ENCODE data around the gene AOAH.
A peak's percentile ranks its signal among the peaks of the same experiment; 100 is the strongest.

The AOAH gene

DNA sequence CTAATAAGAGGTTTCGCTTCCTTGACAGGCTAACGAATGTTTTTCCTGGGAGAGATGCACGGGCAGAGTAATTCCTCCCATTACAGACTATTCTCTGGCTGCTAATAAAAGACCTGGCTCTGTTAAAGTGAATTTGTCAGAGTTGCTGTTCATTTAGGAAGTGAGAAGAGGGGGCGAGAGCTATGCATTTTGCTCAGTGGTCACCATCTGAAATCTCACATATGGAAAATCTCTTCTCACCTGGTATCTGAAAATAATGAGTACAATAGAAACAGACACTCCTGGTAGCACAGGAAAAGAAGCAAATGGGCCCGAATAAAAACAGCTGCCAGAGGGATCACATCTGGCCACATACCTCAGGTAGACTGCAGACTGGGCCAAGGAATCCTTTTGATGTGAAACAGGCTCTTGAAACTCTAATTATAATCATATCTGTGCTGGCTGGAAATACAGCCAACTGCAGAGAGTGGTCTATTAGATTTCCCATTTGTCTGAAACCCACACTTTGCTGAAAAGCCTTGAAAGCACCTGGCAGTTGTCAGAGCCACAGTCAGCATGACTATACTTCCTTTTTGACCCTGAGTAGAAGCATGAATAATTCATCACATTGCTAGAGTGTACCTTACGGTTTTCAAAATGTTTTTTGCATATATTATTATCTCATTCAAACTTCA is 33.6 kb downstream of the AOAH start:
- no peak for DNase-seq

GRCh38 chr7:36690041-36690440 is 34.3 kb downstream of the AOAH start:
- DNase-seq = no peak

DNA sequence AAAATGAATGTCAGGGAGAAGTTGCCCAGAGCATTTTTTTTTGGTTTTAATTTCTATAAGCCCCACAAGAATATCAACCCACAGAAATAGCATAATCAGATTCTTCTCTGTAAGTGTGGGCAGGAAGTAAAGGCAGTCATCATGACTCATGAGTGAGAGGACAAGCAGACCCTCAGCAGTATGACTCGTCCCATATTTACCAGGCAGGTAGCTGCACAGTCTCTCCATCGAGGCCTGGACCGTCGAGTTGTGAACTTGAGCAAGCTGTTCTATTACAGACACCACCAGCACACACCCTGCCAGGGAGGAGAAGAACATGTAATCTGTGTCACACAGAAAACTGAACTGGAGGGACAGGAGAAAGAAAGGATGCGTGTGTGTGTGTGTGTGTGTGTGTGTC is 37.8 kb downstream of the AOAH start:
- no peak for DNase-seq

DNA sequence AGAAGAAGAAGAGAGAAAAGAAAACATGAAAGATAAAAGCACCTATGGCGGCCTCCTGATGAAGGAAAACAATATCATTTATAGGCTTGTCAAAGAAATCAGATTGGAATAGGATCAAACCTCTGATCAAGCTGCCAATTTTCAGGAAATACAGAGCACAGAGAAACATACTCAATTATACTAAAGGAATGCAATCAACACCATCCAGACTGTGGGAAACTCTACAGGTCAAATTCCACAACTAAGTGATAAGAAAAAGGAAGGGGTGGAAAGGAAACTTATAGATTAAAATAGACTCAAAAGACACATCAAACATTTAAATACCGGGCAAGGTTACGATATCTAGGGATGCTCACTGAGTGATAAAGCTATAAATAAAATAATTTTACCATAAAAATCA is 39.3 kb downstream of the AOAH start:
- DNase-seq = no peak

- no peak for DNase-seq
Observed at GRCh38 chr7:36683695-36684357, 40.5 kb downstream of the AOAH start.

GRCh38 chr7:36683111-36683510 is 41.2 kb downstream of the AOAH start:
- DNase-seq = no peak

DNA sequence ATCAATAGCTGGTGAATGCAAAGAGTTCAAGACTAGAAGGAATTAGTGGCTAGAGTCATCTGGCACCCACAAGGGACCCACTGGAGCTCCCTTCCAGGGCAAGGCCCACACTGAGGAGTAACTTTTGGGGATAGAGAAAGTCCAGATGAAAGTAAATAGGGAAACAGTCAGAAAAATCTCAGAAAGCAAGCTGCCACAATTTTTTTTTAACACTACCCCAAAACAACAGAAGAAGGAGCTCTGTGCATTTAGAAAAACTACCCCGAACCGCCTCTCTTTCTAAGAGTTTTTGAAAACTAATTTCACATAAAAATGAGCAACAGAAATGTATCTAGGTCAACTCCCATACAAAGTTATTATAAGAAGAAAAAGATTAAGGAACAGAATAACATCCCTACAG is 42.2 kb downstream of the AOAH start:
- DNase-seq = no peak

GRCh38 chr7:36677769-36678437 is 46.4 kb downstream of the AOAH start:
- DNase-seq = no peak

DNA sequence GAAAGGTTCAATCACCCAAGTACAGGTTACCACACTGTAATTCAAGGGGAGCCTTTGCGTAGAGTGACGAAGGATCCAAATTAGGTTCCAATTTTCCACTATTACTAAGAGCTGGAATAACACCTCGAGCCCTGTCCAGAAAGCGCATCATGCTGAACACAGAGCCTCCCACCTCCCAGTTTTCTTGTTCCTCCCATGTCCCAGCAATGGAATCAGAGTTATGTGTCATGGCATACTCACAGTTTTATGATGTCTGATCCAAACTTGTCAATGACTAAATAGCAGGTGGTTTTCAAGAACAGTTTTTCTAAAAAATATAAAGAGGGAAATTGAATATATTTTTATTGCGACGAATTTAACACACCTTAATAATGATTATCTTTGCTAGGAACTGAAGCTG is 50.6 kb downstream of the AOAH start:
- no peak for DNase-seq

GRCh38 chr7:36671432-36671829 is 52.9 kb downstream of the AOAH start:
- DNase-seq = no peak

DNA sequence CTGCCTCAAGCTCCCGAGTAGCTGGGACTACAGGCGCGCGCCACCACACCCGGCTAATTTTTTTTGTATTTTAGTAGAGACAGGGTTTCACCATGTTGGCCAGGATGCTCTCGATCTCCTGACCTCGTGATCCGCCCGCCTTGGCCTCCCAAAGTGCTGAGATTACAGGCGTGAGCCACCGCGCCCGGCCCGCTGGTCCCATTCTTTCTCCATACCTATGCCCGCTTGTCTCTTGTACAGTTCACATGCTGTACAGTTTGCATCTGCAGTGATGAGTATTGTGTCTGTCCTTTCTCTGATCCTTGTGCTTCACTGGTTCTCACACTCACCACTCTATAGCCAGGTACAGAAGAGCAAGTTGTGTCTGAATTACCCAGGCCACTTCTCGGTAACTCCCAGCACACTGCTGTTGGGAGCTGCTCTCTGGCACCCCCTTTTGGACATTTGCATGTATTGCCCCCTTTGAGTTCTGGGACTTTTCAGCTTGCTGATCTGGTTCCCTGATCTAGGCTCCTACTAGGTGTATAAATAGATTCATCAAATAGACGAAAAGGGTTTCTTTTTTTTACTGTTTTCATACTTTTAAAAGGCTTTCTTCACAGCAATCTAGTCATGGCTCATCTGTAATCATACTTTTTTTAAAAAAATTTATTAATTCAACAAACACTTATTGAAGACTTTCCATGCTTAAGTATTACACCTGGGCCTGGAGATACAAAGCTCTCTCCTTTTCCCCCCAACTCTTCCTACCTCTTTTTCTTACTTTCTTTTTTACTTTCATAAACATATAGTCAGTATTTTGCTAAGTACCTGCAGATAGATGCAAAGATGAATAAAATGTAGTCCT is 53.5 kb downstream of the AOAH start:
- peak; percentile 26 for DNase-seq

DNA sequence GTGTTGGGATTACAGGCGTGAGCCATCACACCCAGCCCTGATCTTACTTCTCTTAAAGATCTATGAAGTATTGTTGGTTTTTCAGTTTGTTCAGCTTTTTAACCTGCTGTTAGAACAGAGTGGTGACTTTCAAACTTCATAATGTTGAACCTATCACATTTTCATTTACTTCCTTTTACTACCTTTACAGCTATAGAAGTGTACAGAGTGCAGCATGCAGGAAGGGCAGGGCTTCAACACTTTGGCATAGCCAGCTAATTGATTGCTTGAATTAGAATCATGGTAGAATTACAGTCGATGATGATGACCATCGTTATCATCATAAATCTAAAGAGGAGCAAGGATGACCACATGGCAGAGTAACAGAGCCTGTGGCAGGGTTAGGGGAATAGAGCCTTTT is 55.5 kb downstream of the AOAH start:
- DNase-seq = no peak

- DNase-seq = no peak
Observed at GRCh38 chr7:36668080-36668479, 56.2 kb downstream of the AOAH start.

- no peak for DNase-seq
Observed at GRCh38 chr7:36667007-36667745, 57.1 kb downstream of the AOAH start.

- no peak for DNase-seq
Observed at GRCh38 chr7:36663481-36663880, 60.8 kb downstream of the AOAH start.

- DNase-seq = no peak
Observed at GRCh38 chr7:36661135-36661840, 63.0 kb downstream of the AOAH start.

DNA sequence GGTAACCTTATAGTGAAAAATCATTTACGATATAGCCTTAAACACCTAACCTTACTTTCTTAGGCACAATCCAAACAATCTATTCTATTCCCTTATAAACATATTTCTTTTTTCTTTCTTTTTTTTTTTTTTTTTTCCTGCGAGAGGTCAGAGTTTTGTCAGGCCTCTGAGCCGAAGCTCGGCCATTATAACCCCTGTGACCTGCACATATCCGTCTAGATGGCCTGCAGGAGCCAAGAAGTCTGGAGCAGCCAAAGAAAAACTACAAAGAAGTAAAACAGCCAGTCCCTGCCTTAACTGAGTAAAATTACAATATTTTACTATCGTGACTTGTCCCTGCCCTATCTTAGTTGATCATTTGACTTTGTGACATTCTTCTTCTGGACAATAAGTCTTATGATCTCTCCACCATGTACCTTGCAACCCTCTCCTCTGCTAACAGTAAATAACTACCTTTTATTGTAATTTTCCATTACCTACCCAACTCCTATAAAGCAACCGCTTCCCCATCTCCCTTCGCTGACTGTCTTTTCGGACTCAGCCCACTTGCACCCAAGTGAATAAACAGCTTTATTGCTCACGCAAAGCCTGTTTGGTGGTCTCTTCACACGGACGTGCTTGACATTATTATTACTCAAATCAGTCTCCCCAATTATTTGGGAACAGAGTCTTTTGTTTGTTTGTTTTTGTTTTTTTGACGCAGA is 64.5 kb downstream of the AOAH start:
- DNase-seq = no peak

DNA sequence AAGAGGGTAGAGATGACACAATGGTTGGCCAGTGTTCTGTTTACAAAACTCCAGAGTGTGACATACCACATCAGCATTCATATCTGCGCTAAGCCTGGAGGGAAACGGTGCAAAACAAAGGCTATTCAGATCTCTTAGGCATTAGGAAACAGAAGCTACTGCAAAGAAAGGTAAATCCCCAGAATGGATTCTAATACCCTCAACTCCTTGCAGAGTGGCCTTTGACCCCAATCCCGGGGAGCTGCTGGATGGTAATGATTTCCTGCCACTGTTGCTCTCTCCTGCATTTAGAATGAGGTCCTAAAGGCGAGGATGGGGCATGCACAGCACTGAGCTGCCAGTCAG is 65.2 kb downstream of the AOAH start:
- peak; percentile 78 for DNase-seq

DNA sequence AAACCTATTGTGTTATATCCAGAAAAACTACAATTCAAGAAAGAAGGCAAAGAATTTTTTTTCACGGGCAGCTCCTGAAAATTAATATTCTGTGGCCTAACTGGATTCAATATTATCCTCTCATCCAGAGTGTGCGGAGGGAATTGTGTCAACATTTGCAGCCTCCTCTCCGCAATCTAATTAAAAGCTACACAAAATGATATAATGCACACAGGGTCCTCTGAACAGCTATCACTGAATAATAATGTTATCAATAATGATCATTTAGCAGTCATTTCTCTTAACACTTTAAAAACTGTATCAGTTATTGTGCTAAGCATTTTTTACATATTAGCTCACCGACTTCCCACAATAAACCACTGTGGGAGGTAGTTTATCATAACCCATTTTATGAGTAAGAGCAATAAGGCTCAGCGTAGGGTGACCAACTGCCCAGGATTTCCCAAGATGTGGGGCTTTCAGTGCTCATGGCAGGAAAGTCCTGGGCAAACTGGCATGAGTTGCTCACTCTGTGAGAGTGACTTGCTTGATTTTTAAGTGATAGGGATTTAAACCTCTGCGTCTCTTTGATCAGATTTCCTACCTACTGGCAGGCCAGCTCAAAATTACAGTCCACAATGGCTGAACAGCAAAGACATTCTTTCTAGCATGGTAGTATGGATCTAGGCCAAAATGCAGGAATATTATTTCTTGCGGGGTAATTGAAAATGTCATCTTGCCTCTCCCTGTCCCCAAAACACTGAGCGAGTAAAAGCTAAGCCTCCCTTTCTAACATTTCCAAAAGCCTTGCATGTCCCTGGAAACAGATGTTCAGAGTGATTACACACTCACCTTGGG is 65.7 kb downstream of the AOAH start:
- no peak for DNase-seq

DNA sequence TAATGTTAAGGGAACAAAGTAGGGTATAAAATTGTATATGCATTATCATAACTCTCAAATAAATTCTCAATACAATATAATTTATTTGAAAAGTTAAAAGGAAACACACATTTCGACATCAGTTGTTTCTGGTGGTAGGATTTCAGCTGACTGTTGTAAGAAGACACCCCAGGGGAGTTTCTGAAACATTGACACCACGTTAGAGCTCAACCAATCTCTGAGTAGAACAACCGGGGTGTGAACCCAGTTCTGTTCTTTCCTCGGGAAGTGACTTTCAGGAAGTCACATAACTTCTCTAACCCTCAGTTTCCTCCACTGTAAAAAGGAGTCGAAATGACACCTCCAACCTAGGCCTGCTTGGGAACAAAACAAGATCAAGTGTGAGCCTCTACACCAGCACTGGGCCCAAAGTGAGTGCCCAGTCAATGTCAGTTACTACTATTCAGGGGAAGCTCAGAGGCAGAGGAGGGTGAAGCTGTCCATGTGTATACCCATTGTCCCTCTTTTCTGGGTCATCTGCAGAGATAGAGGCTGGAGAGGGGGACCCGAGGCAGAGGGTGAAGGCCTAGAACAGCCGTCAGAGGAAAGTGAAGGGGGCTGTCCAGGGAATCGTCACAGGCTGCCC is 67.1 kb downstream of the AOAH start:
- no peak for DNase-seq

All from NCI-H2029 (cell line).